ENCODE data around the gene SRGAP1.
"Not testable (repeated sequence)": the region's sequence is repeated elsewhere in the genome, so short reads cannot be mapped to it uniquely, and the experiment has no call there.

SRGAP1 gene

DNA sequence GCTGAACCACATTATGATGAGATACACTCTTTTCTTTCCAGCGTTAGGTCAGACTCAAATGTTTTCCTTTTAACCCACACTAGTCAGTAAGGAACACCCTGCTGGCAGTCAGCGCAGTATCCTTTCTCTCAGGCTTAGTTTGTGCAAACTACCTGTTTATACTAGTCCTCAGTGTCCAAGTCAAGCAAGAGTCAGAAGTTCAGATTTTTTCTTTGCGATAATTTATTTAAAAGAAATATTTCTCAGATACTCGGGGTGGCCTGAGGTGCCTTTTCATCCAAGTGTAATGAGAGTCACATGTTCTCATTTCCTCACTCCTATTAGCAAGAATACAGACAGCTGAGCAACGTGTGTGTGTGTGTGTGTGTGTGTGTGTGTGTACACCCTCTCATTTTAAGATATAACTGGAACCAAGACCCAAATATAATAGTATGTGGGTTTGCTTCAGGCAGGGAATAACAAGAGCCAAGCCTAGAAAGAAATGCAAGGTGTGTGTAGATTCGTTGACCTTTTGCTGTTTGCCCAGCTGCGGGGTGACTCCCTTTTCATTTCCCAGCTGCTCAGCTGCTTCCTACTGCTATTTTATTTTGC lies 194.9 kb downstream of the SRGAP1 start:
- no peak for DNase-seq (ENCODE audit: low read depth in 2 of 2, low spot score in 1 of 2)

DNA sequence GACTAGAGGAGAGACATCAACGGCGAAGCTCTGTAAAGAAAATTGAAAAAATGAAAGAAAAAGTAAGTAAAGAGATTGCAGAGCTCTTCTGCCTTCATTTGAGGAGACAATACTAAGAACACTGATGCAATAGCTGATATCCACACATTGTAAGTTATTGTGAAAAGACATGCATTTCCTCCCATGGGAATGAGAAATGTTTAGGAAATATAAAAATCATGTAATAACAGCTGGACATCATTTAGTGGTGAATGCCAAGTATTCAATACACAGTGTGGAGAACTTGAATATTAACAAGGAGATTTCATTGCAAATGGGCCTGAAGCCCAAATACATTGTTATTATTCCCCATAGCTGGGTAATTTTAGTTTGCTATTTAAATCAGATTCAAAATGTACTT lies 198.4 kb downstream of the SRGAP1 start:
- DNase-seq (ENCODE audit: low read depth in 2 of 2, low spot score in 1 of 2), result no peak

DNA sequence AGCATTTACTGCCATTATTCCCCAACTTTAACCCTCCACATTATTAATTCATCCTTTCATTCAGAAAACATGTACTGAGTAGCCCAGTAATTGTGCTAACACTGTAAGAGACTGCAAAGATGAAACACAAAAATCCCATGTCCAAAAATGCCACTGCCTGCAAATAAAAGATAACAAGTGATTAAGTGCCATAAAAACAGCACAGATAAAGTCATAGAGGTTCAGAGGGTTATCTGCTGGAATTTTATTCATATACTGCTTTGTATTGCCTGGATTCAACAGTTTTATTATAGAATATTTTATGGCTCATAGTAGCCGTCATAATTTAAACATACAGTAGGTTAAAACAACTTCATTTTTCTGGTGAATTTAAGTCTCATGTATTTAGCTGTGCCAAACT lies 199.7 kb downstream of the SRGAP1 start:
- no peak for DNase-seq (ENCODE audit: low read depth in 2 of 2, low spot score in 1 of 2)

DNA sequence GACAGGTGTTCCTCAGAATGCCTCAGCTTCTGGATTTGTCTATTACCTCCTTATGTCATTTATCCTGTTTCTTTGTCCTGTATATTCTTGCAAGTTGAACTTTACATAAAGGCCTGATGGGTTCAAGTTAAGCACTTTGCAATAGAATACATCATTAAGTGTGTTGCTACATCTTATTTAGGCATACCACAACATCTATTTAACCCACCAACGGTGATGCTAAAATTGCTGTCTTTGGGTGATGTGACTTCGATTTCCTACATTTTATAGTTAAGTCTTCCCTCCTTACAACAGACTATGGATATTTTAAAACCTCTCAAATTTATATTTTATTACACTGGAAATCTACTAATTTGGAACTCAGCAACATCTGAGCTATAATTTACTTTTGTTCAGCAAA lies 206.6 kb downstream of the SRGAP1 start:
- no peak for DNase-seq (ENCODE audit: low read depth in 2 of 2, low spot score in 1 of 2)

DNA sequence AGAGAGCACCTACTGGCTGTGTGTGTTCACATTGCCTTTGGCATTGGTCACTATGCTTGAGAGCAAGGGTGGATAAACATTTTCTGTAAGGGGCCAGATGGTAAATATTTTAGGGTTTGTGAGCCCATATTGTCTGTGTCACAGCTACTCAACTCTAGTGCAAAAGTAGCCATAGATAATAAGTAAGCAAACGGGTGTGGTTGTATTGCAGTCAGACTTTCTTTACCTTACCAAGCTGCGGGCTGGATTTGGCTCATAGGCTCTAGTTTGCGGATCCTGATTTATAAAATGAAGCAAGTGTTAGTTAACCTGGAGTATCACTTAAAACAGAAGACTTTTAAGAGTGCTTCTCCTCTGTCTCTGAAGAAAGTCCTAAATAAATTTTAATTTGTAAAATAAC lies 208.6 kb downstream of the SRGAP1 start:
- DNase-seq (ENCODE audit: low read depth in 2 of 2, low spot score in 1 of 2), result no peak

DNA sequence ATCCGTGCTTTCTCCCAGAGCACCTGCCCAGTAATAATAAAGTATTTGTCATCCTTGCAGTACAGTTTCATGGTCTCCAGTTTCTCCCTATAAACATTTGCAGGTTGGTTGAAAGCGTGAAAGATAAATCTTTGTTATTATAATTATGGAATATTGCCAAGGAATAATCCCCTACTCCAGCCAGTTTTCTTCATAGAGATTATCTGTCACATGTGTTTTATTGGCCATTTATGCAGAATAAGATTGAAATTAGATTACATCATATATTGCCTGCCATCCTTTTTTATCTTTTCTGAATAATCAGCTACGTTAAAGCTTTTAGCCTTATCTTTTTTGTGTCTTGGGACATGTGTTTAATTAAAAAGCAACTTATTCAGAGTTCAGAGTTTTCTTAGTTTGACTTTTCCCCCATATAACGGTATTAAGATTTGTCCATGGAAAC lies 209.6 kb downstream of the SRGAP1 start:
- no peak for DNase-seq (ENCODE audit: low read depth in 2 of 2, low spot score in 1 of 2)

DNA sequence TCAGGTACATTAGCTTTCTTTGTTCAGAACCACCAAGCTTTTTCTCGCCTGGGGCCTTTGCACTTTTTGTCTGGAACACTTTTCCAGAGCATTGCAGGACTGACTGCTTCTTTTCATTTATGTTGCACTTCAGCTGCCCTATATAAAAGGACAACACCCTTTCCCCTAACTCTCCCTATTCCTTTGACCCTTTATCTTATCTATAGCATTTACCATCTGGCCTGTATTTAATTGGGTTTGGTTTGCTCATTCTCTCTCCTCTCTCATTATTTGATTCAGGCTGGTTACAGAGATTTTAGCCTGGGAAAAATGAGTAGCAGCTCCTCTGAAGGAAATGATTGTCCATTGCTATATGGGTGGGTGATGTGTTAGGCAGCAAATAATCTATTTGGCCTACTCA lies 212.2 kb downstream of the SRGAP1 start:
- no peak for DNase-seq (ENCODE audit: low read depth in 2 of 2, low spot score in 1 of 2)

DNA sequence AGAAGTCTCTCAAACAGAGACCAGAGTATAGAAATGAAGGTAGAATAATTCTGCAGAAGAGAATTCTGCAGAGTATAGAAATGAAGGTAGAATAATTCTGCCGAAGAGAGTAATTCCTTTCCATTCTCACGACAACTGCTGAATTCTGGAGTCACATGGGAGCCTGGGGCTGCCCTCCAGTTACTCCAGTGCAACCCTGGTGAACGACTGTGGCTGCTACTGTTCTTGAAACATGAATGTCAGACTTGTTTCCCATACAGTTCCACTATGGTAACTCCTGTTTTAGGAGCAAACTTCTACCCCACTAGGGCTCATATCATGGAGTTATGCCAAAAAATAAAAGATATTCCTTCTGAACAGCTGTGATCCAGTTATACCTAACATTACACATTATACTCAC lies 213.2 kb downstream of the SRGAP1 start:
- no peak for DNase-seq (ENCODE audit: low read depth in 2 of 2, low spot score in 1 of 2)

DNA sequence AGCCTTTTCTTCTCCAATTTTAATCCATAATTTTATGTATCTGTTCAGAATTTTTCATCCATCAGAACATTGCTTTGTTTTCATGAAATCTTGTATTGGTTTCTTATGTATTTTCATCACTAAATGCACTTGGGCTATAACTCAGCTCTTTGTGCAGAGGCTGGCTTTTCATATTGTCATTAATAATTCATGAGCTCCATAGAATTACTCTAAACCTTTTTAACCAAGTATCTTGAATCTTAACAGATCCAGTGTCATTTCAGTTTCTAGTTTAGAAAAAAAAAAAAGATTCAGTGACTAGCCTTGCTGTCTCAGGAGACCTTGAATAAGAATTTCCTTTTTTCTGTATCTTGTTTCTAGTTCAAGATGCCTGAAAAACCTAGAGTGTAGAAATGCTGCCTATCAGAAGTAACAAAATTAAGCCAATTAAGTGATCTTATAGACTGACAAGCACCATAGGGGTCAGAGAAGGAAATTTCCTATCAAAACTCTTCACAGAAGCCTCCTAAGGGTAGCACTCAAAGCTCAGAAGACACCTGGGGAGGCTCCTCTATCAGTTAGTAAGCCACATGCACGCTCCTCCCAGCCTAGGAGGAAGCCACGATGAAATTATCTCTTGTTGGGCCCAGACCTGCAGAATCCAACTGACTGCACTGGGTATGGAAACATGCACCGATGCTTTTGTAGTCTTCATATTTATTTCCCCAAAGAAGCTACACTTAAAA lies 214.2 kb downstream of the SRGAP1 start:
- DNase-seq (ENCODE audit: low read depth in 2 of 2, low spot score in 1 of 2), result no peak

DNA sequence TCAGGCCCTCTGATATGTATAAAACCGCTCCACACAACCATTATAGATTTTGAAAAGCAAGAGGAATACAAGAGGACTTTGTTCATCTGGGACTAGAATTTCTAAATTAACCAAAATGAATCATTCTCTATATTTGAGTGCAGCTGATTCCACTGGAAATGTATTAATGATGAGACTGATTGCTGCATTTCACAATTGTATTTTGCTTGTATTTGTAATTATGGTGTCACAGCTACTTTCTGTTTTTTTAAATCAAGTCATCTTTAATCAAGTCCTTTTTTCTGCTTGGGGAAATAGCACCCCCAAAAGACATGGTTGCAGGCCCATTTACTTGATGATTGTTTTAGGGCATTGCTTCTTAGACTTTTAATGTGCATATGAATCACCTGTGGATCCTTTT lies 215.2 kb downstream of the SRGAP1 start:
- DNase-seq (ENCODE audit: low read depth in 2 of 2, low spot score in 1 of 2), result no peak

DNA sequence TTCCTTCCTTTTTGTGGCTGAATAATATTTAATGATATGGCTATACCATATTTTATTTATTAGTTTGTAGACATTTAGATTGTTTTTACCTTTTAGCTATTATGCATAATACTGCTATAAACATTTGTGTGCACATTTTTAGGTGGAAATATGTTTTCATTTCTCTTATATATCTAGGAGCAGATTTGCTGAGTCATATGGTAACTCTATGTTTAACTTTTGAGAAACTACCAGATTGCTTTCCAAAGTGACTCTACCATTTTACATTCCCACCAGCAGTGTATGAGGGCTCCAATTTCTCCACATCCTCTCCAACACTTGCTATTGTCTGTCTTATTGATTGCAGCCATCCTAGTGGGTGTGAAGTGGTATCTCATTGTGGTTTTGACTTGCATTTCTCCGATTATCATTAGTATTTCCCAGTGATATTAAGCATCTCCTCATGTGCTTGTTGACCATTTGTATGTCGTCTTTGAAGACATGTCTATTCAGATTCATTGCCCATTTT lies 217.4 kb downstream of the SRGAP1 start:
- DNase-seq (ENCODE audit: low read depth in 2 of 2, low spot score in 1 of 2), result no peak

DNA sequence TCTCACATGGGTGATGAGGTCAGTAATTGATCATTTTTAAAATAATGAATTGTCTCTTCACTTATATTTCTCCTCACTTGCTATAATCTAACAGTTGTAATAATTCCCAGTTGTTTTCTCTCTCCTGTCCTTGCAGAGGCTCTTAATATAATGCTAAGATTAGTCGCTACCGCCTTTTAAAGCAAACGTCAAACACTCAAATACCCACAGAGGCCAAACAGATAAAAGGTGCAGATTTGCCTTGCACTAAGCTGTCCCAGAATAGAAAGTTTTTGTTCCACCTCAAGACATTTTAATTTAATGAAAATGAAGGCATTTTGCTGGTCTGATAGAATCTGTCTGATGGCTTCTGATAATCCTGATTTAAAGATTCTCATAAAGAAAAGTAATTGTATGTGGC lies 218.6 kb downstream of the SRGAP1 start:
- DNase-seq (ENCODE audit: low read depth in 2 of 2, low spot score in 1 of 2), result no peak

DNA sequence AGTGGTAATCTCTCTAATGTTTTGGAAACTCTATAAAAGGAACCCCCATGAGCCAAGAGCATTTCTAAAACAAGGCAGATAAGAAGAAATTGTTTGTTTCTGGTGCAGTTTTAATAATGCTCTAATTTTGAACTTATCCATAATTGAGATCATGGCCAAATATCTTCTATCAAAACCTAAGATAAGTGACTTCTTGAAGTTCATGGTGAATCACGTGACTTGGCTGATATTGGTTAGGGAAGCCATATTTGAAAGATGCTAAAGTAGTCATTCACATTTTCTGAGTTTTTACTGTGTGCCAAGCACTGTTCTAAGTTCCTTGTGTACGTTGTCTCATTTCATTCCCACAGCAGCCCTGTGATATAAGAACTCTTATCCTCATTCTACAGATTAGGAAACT lies 219.7 kb downstream of the SRGAP1 start:
- no peak for DNase-seq (ENCODE audit: low read depth in 2 of 2, low spot score in 1 of 2)

DNA sequence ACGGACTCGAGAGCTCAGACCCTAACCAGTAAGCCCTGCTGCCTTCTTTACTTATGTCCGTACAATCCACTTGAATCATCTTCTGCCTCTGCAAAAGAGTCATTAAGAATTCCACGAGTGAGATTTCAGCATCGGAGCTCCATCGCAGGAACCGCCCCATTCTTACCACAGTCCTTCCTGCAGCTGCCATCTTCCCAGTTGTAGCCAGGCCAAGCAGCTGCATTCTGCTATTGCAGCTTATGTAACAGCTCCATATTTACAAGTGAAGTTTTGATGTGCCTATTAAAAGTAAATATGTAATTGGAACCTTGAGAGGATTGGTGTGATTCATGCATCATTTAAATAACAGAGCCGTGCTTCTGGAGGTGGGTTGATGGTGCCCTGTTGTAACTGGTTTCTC lies 220.2 kb downstream of the SRGAP1 start:
- DNase-seq (ENCODE audit: low read depth in 2 of 2, low spot score in 1 of 2), result no peak

DNA sequence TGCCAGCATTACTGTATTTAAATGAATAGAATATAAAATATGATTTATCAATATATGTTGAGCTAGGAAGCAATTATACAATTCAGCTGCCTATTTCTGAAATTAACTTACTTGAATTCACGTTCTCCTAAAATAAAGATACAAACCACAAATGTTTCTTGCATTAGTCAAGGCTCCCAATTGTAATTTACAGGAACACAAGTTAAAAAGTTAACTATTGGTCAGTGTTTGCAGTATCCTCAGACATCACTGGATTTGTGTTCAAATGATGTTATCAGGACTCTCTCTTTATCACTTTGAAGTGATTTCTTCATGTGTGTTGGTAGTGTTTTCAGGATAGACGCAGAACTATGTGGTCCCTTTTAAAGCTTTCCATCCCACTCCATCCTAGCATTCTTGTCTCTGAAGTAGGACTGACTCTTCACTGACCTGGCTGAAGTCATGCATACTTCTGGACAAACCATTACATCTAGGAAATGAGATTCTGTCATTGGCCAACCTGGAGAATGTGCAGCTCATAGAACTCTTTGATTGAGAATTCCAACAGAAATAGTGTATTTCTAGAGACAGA lies 221.5 kb downstream of the SRGAP1 start:
- DNase-seq (ENCODE audit: low read depth in 2 of 2, low spot score in 1 of 2), result no peak

DNA sequence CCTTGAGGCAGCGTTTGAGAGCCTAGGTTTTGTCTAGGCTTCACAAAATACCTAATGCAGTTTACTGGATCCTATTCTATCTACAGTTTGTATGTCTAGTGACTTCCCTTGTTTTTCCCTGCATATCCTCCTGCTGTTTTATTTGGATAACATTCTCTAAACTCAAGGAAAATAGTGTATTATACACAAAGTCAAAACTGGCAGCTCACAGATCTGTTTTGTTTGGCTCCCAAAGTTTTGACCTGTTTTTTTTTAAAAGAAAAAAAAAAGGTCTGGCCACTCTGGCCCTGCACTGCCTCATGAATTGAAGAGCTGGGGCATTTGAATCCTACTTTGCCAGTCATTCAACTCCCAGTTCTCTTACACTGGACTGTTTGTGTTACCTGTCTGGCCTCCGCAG lies 222.3 kb downstream of the SRGAP1 start:
- DNase-seq (ENCODE audit: low read depth in 2 of 2, low spot score in 1 of 2), result no peak

DNA sequence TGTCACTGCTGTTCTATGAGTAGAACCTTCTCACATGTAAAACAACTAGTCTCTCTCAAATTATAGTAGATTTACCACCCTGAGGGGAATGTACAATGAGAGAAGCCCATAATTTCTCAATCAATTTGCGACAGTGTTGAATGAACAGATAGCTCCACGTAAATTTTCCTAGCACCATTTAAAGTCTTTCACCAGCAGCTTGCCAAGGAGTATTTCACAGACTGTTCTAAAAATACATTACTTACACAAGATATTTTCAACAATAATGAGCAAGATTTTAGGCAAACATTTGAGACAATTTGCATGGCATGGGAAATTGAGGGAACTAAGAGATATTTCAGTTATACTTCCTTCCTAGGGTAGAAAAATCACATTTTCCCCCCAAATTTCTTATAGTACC lies 226.0 kb downstream of the SRGAP1 start:
- no peak for DNase-seq (ENCODE audit: low read depth in 2 of 2, low spot score in 1 of 2)

DNA sequence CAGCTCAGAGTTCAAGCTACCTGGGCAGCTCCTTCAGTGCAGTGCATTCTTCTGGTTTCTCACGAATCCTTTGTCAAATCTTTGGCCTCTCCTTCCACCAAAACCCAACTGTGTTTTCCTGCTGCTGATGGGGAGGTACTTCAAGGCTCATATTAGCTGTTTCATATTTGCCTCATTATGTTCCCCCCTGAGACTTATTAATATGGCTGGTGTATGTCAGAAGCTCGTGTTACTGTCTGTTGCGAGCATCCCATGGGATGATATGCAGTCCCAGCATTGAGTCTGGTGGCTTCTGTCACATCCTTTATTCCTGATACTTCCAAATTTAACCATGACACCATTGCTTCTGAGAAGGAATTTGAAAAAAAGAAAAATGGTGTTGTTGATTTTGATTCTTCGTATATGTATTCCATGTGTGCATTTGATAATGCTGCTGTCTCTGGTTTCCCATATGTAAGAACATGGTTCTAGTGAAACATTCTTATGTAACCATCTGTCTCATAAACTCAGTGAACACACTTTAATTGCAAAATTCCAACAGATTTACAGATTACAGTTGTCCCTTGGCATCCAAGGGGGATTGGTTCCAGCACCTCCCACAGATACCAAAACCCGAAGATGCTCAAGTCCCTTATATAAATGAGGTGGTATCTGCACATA lies 228.5 kb downstream of the SRGAP1 start:
- no peak for DNase-seq (ENCODE audit: low read depth in 2 of 2, low spot score in 1 of 2)

DNA sequence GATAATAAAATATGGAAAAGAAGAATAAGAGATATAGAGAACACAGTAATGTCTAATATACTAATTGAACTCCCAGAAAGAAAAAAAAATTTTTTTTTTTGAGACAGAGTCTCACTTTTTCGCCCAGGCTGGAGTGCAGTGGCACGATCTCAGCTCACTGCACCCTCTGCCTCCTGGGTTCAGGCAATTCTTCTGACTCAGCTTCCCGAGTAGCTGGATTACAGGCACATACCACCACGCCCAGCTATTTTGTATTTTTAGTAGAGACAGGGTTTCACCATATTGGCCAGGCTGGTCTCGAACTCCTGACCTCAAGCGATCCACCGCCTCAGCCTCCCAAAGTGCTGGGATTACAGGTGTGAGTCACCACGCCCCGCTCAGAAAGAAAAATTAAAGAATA lies 232.1 kb downstream of the SRGAP1 start:
- DNase-seq (ENCODE audit: low read depth in 2 of 2, low spot score in 1 of 2), result not testable (repeated sequence)

DNA sequence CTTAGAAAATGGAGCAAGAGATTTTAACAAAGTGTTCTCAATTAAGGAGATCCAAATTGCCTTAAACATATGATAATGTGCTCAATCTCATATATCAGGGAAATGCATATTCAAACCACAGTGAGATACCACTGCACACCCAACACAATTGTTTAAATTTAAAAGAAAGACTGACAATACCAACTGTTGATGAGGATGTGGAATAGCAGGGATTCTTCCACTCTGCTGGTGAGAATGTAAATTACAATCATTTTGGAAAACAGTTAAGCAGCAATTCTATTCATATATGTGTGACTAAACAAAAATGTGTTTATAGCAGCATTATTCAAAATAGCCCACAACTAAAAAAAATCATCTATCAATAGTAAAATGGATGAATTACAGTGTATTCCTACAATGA lies 233.4 kb downstream of the SRGAP1 start:
- no peak for DNase-seq (ENCODE audit: low read depth in 2 of 2, low spot score in 1 of 2)

DNA sequence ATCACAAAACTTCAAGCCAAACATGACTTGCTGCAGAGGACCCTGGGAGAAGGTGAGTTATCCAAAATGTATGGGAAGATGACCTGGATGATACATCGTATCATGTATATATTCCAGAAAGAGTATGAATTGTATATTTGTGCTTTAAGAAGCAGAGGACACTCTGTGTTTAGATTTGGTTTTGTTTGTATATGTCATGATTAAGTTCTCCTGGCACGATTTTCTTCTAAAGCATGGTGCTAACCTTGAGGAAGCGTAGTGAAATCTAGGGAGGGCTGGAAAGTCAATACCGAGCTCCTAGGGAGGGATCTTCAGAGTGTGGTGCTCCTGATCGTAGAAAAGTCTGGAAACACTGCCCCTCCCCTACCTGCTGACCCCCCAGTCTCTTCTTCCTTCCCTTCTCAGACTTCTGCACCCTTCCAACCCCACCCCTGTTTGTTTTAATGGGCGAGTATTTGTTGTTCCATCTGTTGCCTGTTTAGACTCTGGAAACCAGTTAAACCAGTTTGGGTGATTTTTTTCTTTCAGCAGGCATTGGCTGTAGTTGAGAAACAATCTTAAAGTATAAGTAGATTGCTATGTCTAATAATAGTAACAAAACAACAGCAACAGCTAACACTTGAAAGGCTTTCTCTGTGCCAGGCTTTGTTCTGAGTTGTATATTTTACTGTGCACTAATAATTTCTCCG lies 236.0 kb downstream of the SRGAP1 start:
- no peak for DNase-seq (ENCODE audit: low read depth in 2 of 2, low spot score in 1 of 2)

DNA sequence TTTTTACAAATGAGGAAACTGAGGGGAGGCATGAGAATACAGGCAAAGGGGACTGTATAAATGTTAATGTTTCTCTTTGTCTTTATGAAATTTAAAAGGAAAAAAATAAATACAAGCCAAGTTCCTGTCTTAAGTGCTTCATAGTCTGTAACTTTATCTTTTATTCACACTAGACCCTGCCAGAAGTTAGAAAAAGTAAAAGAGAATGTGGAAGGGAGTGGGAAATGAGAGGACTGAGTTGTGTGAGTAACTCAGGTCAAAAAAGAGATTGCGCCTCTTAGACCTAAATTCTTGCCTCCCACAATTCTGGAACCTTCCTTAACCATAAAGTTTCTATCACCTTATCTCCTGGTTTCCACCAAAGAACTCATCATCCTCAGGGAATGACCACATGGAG lies 236.5 kb downstream of the SRGAP1 start:
- no peak for DNase-seq (ENCODE audit: low read depth in 2 of 2, low spot score in 1 of 2)
